Mesenteric fat pad (tissue), 1 donor: ENCODE results near the gene NHLRC4. TPM values are rescaled to one million over a fixed set of nuclear protein-coding genes. Genes with fewer than 3 reads are reported as not detected.
A peak's percentile ranks its signal among the peaks of the same experiment; 100 is the strongest.

Source experiments
- DNase-seq: peaks from one replicate; pipeline ENCODE4 v3.0.0-alpha.2; 2020; ENCODE audit warnings: low spot score
- long read RNA-seq: library from polyadenylated mRNA; unstranded; transcript quantifications from one replicate; pipeline ENCODE4 v2.0.0, GENCODE V29; 2020
- total RNA-seq: library from RNA; stranded (reverse); fragmentation: NEBNext Ultra II Directional; extraction: Animal tissue kit (Norgen Biotek cat#: 25700); gene quantifications from one replicate; pipeline ENCODE4 v1.2.1, GENCODE V29; 2021
- donor health status: DM: yes; HTN: yes; CAD: no.

Gene NHLRC4
- total RNA-seq: 1.3 TPM
- long read RNA-seq, partial matches to known transcripts: 0 of 3 reads
- long read RNA-seq, other reads (novel, unspliced or antisense): 1 of 3 reads

- DNase-seq: no peak
Observed at GRCh38 chr16:566475-567372, at the start of gene NHLRC4. Gene NHLRC4 (plus strand): TSS chr16:567005. CDS start chr16:568048, 1,043 bp downstream.

GRCh38 chr16:518858-519257 is 47.9 kb upstream of the NHLRC4 start:
- no peak for DNase-seq

- DNase-seq: no peak
Observed at GRCh38 chr16:519425-519824, 47.4 kb upstream of the NHLRC4 start.

- DNase-seq: no peak
Observed at GRCh38 chr16:519841-520687, 46.7 kb upstream of the NHLRC4 start.

GRCh38 chr16:520847-521246 is 46.0 kb upstream of the NHLRC4 start:
- DNase-seq: no peak

GRCh38 chr16:521381-522210 is 45.2 kb upstream of the NHLRC4 start:
- no peak for DNase-seq

- DNase-seq: no peak
Observed at GRCh38 chr16:522320-523096, 44.3 kb upstream of the NHLRC4 start.

GRCh38 chr16:523097-523741 is 43.6 kb upstream of the NHLRC4 start:
- no peak for DNase-seq

- no peak for DNase-seq
Observed at GRCh38 chr16:524274-525040, 42.3 kb upstream of the NHLRC4 start.

- DNase-seq: no peak
Observed at GRCh38 chr16:525123-525519, 41.7 kb upstream of the NHLRC4 start.

- no peak for DNase-seq
Observed at GRCh38 chr16:525520-526180, 41.2 kb upstream of the NHLRC4 start.

GRCh38 chr16:526181-527014 is 40.4 kb upstream of the NHLRC4 start:
- no peak for DNase-seq

- peak; percentile 97 for DNase-seq
Observed at GRCh38 chr16:527015-527903, 39.5 kb upstream of the NHLRC4 start, which contains the start of gene CAPN15. Gene CAPN15 (plus strand): TSS chr16:527712. CDS start chr16:546839, 19,127 bp downstream.

GRCh38 chr16:528111-529011 is 38.4 kb upstream of the NHLRC4 start:
- no peak for DNase-seq

- no peak for DNase-seq
Observed at GRCh38 chr16:529012-529575, 37.7 kb upstream of the NHLRC4 start.
